ENCODE data around the gene SFSWAP.

DNA sequence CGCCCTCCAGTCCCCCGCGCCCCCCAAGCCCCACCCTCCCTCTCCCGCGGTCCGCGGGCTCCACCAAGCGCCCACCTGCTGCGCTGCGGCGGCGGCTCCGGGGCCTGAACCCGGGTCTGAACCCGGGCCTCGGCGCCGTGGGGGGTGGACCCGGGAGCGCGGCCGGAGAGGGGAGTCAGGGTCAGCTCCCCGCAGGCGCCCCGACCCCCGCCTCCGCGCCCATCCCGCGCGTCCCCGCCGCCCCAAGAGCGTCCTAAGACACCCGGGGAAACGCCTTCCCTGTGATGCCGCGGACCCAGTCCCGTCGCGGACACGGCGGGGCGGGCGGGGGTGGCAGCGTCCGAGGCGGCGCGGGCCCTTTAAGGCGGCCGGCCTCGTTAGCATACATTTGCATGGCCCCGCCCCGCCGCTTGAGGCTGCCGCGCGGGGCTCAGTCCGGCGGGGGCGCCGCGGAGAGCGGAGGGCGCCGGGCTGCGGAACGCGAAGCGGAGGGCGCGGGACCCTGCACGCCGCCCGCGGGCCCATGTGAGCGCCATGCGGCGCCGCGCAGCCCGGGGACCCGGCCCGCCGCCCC lies 117.2 kb downstream of the SFSWAP start, which contains the start of gene MMP17:
- no peak for TF ChIP-seq POLR2A (IDR thresholded peaks at IDR 0.05)
- TF ChIP-seq, protein P1, sequence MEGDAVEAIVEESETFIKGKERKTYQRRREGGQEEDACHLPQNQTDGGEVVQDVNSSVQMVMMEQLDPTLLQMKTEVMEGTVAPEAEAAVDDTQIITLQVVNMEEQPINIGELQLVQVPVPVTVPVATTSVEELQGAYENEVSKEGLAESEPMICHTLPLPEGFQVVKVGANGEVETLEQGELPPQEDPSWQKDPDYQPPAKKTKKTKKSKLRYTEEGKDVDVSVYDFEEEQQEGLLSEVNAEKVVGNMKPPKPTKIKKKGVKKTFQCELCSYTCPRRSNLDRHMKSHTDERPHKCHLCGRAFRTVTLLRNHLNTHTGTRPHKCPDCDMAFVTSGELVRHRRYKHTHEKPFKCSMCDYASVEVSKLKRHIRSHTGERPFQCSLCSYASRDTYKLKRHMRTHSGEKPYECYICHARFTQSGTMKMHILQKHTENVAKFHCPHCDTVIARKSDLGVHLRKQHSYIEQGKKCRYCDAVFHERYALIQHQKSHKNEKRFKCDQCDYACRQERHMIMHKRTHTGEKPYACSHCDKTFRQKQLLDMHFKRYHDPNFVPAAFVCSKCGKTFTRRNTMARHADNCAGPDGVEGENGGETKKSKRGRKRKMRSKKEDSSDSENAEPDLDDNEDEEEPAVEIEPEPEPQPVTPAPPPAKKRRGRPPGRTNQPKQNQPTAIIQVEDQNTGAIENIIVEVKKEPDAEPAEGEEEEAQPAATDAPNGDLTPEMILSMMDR (IDR thresholded peaks at IDR 0.05) = peak in 1 of 3 experiments; percentile 9

Measured in testis (tissue), 2 donors.